GM18907 (cell line): ENCODE measurements around the gene ARHGAP15.

Experiments
- ATAC-seq: cut with Tn5 transposase; IDR thresholded peaks from one replicate; pipeline ENCODE4 v1.9.1; 2021; ENCODE audit warnings: mild to moderate bottlenecking, moderate library complexity; ENCODE audit not compliant: unreplicated experiment

The ARHGAP15 gene

GRCh38 chr2:143219266-143219665 lies 90.0 kb downstream of the ARHGAP15 start:
- ATAC-seq: no peak

GRCh38 chr2:143223556-143223955 lies 94.3 kb downstream of the ARHGAP15 start:
- no peak for ATAC-seq

- ATAC-seq: no peak
These were observed 96.7 kb downstream of the ARHGAP15 start for GRCh38 chr2:143225931-143226330.

GRCh38 chr2:143226714-143227541 lies 97.7 kb downstream of the ARHGAP15 start:
- ATAC-seq: no peak

- no peak for ATAC-seq
These were observed 100.2 kb downstream of the ARHGAP15 start for GRCh38 chr2:143229411-143229810.

- ATAC-seq: no peak
These were observed 100.7 kb downstream of the ARHGAP15 start for GRCh38 chr2:143229952-143230351.

- no peak for ATAC-seq
These were observed 101.5 kb downstream of the ARHGAP15 start for GRCh38 chr2:143230506-143231253.

GRCh38 chr2:143231254-143231645 lies 102.0 kb downstream of the ARHGAP15 start:
- no peak for ATAC-seq

- no peak for ATAC-seq
These were observed 108.0 kb downstream of the ARHGAP15 start for GRCh38 chr2:143237146-143237777.

GRCh38 chr2:143241403-143242088 lies 112.3 kb downstream of the ARHGAP15 start:
- ATAC-seq: no peak

- ATAC-seq: no peak
These were observed 117.0 kb downstream of the ARHGAP15 start for GRCh38 chr2:143246246-143246645.

GRCh38 chr2:143246815-143247744 lies 117.9 kb downstream of the ARHGAP15 start:
- ATAC-seq: no peak

- ATAC-seq: no peak
These were observed 119.4 kb downstream of the ARHGAP15 start for GRCh38 chr2:143248631-143249030.

GRCh38 chr2:143251681-143252080 lies 122.5 kb downstream of the ARHGAP15 start:
- no peak for ATAC-seq

- ATAC-seq: no peak
These were observed 123.1 kb downstream of the ARHGAP15 start for GRCh38 chr2:143252138-143252907.

- no peak for ATAC-seq
These were observed 124.9 kb downstream of the ARHGAP15 start for GRCh38 chr2:143254110-143254509.

GRCh38 chr2:143255086-143255485 lies 125.9 kb downstream of the ARHGAP15 start:
- no peak for ATAC-seq

GRCh38 chr2:143255899-143256298 lies 126.7 kb downstream of the ARHGAP15 start:
- peak; percentile 46 for ATAC-seq
